ENCODE measurements around the gene CTNNBIP1. TPM values are rescaled to one million over a fixed set of nuclear protein-coding genes. Genes with fewer than 3 reads are reported as not detected.
A peak's percentile ranks its signal among the peaks of the same experiment; 100 is the strongest.

The CTNNBIP1 gene
- total RNA-seq, 1 donor from 2014 or later = 33.0 TPM

DNA sequence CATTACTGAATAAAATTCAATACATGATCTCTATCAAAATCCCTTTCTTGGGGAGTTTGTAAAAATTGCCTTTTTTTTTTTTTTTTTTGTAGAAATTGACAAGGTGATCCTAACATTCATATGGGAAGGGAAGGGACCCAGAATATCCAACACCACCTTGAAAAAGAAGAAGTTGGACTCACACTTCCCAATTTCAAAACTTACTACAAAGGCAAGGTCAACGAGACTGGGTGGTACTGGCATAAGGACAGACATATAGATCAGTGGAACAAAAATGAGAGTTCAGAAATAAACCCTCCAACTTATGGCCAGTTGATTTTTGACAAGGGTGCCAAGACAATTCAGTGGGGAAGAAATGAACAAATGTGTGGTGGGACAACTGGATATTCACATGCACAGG, 54.9 kb downstream of the CTNNBIP1 start:
- no peak for DNase-seq (ENCODE audit: low read depth in 2 of 2)

DNA sequence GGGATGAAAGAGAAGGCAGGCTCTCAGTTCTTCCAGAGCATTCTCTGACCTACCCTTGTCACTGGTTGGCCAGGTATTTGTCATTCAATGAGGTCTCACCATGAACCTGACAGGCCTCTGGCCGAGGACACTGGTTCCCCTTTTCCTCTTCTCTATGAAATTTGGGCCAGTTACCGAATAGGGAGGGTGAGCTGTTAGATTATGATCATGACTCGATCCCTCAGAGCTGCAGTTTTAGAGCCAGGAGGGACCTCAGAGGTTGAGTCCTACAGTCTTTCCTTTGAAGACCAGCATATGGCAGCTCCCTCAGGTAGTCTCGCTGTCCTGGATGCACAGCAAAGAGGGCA, 56.8 kb downstream of the CTNNBIP1 start:
- no peak for DNase-seq (ENCODE audit: low read depth in 2 of 2)

DNA sequence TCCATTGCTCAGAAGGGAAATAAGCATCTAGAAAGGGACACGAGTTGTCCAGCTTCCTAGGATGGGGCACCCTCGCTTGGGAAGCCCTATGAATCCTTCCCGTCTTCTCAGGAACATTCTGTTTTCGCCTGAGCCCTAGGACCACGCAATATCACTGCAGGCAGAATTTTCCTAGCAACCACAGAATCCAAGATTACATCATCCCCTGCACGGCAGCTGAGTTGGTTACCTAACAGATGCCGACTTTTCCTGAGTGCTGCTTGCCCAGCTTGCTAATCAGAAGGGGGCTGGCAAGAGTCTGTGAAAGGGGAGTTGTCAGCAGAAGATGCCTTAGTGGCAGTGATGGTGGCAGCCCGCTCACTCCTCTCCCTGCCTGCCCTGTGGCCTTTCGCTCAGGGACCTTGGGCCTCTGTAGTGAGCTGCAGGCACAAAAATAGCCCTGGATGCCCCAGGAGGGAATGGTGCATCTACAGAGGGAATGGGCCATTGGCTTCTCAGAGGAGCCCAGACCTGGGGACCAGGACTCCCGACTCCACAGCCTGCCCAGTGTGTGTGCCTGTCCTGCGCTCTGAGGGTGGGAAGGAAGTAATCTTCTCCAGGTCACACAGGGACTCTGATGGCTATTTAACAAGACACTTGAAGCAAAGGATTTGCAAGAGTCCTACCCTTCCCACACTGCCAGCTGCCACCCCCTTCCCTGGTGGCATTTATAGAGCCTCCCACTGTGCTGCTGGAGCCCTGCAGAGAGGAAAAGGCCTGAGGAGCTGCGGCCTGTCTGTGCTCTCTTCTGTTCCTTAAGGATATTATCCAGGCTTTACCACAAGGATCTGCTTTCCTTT, 57.4 kb downstream of the CTNNBIP1 start:
- no peak for DNase-seq (ENCODE audit: low read depth in 2 of 2)

DNA sequence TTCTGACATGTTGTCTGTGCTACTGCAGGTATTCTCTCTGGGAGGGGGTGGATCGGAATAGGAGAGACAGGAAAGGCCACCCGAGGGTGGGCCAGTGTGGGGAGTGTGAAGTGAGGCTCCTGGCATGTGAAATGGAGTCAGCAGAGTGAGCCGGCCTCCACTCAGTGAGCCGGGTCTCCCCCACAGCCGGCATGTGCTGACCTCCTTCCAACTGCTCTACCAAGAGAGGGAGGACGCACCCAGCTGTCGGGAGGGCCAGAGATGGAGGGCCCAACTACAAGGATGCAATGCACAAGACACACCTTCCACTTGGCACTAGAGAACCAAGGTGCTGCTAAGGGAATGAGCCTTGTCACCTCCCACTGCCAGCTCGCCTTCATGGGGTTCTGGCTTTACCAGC, 58.1 kb downstream of the CTNNBIP1 start:
- DNase-seq (ENCODE audit: low read depth in 2 of 2) = no peak

DNA sequence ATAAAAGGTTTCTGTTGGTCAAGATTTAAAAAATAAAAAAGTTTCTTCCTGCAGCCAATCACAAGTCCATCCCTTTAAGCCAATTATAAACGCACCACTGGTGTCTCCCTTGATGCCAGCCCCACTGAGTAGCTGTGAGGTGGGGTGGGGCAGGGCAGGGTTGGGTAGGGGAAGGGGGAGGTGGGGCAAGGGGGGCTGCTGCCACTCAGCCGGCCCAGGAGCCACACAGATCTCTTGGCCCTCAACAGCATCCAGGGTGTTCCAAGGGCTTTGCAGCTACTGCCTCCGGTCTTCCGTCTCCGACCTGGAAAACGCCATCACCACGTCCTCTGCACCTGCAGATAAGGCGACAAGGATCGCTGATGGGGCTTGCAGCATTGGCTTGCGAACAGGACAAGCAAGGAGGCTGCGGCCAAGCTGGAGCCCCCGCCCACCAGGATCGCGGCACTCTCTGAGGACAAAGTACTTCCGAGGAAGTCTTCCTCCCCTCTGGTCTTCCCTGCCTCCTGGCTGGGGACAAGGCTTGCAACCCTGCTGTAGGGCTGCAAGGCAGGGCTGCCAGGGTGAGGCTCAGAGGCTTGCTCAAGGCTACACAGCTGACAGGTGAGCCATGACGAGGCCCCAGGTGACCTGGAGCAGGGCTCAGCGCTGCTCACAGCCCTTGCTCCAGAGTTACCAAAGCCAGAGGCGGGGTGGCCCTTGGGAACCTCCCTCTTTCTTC, 59.5 kb downstream of the CTNNBIP1 start:
- no peak for DNase-seq (ENCODE audit: low read depth in 2 of 2)

DNA sequence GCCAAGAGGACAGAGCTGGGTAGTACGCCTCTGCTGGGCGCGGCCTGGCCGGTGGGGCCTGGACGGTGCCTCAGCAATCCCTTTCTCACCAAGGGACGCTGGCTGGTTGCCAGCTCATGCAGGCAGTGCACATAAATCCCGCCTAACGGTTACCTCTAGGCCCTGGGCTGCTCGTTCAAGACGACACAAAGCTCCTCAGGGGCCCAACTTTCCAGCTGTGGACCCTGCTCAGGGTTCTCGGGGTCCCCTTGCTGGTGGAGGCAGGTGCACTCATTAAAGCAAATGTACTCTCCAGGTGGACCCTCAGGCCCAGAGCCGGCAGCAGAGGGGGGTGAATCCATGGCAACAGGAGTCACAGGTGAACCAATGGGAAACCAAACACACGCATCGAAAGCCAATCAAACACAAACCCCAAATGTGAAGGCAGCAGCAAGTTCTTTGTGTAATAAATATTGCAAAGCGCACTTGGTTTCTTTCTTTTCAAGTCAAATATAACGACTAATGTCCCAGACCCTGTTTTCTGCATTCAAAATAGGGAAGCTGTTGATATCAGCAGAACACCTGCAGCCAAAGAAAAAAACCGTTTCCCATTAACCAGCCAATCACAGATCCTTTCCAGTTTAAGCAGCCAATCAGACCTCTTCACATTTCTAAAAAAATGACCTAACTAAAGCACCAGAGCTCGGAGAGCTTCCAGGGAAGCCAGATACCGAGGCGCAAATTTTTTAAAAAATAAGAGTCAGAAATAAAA, 60.2 kb downstream of the CTNNBIP1 start:
- DNase-seq (ENCODE audit: low read depth in 2 of 2) = no peak

DNA sequence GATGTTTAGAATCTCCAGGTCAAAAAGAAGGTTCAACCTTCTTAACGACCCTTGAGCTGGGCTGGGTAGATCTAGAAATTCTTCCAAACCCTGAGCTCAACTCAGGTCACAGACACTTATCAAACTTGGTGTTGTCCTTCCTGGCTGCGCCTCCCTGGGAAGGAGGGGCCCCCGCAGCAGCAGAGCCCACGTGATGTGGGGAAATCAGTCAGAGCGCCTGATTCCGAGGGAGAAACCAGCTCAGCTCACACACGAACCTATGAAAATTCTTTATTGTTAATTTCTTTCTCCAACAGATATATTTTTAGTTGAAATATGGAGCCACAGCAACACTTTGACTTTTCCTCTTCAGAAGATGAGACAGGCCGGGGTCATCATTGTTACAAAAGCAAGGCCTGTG, 62.0 kb downstream of the CTNNBIP1 start:
- DNase-seq (ENCODE audit: low read depth in 2 of 2) = no peak

DNA sequence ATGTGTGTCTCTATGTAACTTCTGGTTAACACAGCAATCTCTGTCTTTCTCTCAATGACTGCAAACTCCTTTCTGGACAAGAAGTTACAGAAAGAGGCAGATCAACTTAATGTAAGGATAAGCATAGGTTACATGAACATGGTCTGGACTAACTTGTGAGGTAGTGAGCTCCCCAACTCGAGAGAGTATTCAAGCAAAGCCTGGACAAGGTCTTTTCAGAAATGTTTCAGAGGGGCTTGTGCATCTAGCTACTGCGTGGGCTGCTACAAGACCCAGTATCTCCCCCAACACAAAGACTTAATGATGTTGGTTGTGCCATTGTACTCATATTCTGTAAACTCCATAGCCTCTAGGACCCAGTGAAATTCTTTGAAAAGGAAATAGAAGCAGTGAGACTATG, 62.8 kb downstream of the CTNNBIP1 start:
- DNase-seq (ENCODE audit: low read depth in 2 of 2) = no peak

DNA sequence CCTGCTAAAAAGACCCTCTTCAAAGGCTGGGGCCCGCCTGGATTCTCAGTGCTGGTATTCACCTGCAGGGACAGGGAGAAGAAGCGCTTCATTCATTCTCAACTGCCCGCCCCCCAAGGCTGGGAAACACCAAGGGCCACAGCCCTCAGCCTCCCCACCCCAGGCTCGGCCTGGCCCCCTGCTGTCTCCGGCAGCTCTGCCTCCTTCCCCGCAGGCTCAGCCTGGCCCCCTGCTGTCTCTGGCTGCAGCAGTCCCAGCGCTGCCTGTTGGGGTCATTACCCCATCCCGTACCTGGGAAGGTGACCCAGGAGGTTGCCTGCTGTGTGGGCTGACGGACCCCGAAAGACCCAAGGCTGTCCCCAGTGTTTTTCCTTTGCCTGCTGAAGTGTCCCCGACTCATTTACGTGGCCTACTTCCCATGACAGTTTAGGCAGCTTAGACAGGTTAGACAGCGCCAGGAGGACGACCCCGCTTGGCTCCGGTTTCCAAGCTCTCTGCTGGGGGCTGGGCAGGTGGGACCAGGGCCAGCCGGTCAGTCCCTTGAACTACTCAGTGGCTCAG, 63.4 kb downstream of the CTNNBIP1 start:
- no peak for DNase-seq (ENCODE audit: low read depth in 2 of 2)

DNA sequence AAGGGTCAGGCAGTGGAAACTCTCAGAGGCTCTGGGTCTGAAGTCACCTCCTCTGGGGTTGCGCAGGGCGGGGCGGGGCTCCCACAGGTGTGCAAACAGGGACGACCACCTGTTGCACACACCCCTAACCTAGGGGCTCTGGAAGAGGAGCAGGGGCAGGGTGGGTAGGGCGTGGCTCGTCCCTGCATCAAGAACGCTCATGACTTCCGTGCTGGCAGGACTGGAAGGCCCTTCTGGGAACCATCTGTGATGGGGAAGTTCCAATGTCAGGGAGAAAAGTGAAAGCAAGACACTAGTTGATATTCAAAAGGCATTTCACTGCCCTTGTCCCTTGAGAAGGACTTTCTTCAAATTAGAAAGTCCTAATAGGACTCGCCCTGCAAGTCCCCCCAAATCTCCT, 64.2 kb downstream of the CTNNBIP1 start:
- no peak for DNase-seq (ENCODE audit: low read depth in 2 of 2)

DNA sequence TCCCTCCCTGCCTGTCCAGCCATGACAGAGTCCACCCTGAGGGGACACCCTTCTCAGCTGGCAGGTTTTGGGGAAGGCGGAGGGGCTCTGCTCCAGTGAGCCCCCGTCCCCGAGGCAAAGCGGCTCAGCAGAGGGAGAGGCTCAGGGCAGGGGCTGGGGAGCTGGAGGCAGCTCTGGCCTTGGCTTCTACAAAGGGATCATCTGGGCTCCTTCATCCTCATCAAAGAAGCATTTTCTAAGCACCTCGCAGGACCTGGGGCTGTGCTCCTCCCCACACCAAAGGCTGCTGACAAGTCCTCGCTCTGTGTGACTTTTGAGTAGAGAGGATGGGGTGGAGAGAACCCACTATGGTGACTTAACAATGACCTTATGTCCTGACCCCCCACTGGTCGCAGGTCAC, 65.3 kb downstream of the CTNNBIP1 start:
- no peak for DNase-seq (ENCODE audit: low read depth in 2 of 2)

DNA sequence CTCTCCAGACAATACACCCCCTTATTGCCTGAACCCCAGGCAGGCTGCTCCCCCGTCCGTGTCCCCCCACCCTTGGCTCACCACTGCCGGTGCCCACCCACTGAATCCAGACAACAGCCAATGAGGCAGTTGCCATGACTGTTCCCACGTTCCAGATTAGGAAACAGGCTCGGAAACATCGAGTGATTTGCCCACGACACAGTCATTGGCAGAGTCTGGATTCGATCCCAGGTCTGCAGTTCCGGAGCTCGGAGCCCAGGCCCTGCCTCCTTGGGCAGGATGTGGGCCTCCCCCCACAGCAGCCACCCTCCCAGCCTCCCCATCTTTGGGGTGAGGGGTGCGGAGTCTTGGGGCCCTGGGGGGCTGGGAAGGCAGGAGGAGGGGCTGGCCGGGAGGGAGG, 66.0 kb downstream of the CTNNBIP1 start:
- peak in 1 of 2 donors; percentile 14 for DNase-seq (ENCODE audit: low read depth in 2 of 2)

DNA sequence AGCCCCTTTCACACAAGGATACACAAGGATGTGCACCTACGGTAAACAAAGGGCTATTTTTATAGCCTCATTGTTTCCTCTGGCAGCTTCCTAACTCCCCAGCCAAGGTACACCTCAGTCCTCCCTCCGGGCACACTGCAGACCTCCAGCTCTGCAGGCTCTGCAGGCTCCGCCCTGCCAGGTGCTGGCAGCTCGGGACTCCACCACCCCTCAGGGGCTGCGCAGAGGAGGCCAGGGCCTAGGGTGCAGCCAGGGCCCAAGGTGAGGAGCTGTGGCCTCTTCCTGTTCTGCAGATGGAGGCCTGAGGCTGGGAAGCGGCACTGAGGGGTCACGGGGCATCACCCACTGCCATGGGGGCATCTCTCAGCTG, 66.5 kb downstream of the CTNNBIP1 start:
- no peak for DNase-seq (ENCODE audit: low read depth in 2 of 2)

DNA sequence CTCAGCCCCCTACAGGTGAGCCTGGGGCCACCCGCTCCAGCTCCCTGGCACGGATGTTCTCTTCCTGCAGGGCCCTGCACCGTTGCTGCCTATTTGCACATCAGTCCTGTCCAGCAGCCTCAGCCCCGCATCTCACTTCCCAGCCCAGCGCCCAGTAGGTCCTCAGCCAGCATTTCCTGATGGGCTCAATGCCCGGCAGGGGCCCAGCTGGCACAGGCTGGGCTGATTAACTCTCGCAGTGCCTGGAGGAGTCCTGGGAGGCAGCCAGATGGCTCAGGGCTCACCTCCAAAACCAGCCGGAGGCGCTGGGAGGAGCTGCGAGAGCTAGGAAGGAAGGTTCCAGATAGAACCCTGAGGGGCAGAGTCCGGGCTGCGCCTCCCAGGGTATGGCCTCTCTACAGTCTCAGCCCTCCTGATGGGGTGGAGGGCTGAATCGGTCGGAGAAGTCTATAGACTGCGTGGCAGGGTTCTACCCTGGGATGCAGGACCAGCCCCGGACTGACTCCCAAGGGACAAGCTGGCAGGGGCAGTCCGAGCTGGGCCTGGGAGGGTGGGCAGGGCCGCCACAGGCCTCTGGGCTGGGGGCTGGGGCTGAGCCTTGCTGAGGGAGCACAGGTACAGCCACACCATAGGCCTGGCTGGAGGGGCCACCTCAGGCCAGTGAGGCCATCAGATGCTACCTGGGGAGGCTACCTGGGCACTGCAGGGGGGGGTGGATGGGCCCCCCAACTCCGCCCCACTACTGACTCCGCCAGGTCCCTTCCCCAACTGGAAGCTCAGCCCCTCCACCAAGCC, 67.1 kb downstream of the CTNNBIP1 start:
- no peak for DNase-seq (ENCODE audit: low read depth in 2 of 2)

DNA sequence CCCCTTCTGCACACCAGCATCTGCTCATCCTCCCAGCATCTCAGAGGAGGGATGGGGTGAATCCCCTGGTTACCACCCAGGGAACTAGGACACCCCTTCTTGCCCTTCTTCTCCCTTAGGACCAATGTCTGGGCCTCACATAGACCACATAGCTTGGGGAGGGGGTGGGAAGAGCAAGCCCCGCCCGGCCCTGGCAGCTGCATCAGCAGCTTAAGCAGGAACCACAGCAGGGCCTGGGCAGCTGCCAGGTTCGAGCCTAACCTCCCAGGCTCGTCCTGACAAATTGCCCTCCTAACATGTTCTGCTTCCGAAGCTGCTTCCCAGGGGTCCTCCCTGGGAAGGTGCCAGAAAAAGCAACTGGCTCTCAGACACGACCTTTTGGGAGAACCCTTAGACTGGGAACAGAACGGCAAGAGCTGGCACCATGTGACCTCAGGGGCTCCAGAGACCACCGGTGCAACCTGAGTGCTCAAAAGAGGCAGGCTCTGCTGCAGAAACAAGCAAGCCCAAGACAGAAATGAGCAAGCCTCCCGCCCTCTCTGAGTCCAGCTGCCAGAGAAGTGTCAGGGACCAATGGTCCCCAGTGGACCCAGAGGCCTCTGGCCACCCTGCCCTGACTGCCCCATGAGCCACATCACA, 67.9 kb downstream of the CTNNBIP1 start:
- DNase-seq (ENCODE audit: low read depth in 2 of 2) = no peak

DNA sequence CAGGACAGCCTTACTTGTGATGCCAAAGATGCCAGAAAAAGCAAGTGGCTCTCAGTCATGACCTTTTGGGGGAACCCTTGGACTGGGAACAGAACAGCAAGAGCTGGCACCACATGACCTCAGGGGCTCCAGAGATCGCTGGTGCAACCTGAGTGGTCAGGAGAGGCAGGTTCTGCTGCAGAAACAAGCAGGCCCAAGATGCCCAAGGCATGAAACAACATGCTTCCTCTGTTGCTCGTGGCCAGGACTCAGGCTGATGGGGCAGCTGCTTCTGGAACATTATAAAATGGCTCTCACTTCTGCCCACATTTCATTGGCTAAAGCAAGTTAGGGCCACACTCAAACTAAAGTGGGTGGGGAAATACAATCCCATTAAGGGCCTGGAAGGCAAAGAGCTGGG, 68.6 kb downstream of the CTNNBIP1 start:
- no peak for DNase-seq (ENCODE audit: low read depth in 2 of 2)

DNA sequence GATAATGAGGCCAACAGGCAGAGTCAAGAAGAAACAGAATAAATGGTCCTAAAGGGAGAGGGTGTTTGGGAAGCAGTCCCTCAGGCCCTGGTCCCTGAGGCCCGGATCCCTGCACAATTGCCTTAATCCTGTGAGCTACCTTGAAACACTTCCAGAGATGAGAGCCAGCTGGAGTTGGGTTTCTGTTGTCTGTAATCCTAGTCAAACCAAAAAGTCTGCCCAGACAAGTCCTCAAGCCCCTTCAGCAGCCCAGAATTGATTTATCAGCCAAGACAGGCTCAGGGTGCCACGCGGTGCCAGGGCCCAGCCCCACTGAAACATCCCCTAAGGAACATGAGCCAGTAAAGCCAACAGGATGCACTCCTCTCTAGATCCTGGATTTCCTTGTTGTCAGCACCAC, 69.9 kb downstream of the CTNNBIP1 start:
- DNase-seq (ENCODE audit: low read depth in 2 of 2) = no peak

DNA sequence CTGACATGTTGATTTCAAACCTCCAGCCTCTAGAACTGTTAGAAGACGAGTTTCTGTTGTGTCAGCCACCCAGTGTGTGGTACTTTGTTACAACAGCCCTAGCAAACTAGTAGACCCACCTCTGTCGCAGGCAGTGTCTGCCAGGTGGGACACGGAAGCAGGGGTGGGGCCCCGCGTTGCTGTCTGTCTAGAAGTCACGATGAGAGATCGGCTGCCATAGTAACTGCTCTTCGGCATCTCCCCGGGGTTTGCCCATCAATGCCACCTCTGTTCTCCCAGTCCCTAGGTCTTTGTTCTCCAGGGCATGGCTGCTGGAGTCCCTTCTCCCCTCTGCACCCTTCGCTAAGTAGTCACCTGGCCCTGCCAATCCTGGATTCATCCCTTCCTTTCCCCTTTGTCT, 71.1 kb downstream of the CTNNBIP1 start:
- DNase-seq (ENCODE audit: low read depth in 2 of 2) = no peak

DNA sequence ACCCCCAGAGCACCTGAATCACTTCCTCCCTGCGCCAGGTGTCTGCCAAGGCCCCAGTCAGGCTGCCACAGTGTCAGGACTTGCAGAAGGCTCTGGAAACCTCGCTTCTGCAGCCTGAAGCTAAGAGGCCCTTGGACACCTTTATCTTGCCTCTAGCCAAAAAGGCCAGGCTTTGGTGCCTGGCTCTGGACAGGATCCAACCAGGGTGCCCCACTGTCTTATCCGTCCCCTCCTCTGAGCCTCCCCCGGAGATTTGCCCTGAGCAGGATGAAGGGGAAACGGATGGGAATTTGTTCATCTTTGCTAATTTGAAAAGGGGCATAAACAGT, 73.5 kb downstream of the CTNNBIP1 start:
- no peak for DNase-seq (ENCODE audit: low read depth in 2 of 2)

DNA sequence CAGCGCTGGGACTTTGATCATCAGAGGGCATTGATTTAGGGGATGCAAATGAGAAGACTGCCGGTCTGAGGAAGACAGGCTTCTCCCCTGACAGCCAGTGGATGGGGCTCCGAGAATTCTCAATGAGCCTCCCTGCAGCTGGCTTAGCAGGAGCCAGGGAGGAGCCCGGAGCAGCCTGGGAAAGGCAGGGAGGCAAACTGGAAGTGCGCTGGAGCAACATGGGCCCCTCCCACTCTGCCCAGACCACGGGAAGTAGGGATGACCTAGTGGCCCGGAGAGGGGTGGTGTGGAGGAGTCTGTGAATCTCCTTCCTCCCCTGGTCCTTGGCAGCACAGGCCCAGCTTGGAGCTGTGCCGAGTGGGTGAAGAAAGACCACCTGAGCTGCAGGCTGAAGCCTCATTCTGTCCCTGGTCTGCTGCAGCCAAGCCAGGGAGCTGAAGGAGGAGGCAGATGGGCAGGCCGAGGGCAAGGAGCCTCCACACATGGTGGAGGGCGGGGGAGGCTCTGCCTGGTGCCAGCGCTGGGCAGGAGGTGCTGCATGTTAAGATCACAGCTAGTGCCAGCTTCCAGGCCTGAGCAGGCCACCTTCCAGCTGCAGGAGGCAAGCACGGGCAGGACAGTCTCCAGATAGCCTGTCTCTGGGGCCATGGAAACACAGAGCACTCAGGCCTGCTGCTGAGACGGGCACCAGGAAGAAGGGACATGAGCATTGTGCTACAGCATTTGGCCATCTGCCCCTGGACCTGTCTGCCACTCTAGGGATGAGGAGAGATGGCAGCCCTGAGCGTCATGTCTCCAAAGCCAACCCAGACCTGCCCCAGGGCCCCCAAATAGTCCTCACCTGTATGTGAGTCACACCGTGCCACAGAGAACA, 74.1 kb downstream of the CTNNBIP1 start:
- DNase-seq (ENCODE audit: low read depth in 2 of 2) = peak in 1 of 2 donors; percentile 18

Measured in dermis microvascular lymphatic vessel endothelial cell (primary cell).